Smooth muscle cell of the brain vasculature (primary cell): ENCODE results near the gene NWD2.
"Not testable (repeated sequence)": the region's sequence is repeated elsewhere in the genome, so short reads cannot be mapped to it uniquely, and the experiment has no call there.

Experiments used
- DNase-seq: peaks from one replicate; pipeline ENCODE4 v3.0.0-alpha.2; 2012; ENCODE audit warnings: low read depth, low spot score

Gene NWD2

DNA sequence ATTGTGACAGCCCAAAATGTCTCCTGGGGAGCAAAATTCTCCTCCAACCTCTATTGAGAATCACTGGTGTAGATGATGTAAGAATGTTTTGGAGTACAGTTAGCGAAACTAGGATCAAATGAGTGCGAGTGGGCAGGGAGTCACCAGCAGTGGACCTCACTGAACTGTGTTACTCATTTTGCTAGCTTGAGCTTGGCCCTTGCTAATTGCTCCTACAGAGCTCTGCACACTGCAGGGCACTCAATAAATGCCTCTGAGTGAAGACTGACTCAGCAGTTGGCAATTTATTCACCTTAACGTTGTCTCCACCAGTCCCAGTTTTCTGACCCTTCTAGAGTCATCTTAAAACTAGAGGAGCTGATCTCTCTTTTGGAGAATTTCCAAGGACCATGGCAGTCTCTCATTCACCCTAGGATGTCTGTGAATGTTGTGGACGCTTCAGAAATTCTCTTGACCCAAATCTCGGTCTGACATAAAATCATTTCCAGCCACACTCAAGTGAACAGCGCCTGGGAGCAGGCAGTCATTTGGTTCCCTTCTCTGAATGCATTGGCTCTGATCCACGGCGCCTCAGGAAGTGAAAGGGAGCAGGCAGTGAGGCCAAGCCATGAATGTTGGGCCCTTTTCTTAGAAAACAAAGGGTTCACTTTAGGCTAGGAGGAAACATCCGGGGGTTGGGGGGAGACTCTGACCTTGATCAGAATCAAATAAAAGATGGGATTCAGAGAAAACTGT is 148.1 kb downstream of the NWD2 start:
- DNase-seq, result no peak

- no peak for DNase-seq
These were observed 148.8 kb downstream of the NWD2 start for GRCh38 chr4:37393321-37393720.

DNA sequence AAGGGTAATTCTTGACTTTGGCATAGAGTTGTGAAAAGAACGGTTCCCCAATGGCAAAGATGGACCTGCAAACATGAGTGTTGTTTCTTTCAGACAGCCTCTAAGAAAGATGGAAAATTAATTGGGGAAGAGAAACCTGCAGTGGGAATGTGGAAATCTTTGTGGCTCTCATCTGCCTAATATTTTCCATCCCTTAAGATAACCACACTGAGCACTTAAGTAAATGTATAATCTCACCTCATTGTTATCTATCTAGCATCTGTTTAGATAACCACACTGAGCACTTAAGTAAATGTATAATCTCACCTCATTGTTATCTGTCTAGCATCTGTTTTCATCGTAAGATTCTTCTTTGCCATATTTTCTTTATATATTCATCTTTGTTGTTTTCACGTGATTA is 149.3 kb downstream of the NWD2 start:
- DNase-seq, result no peak

DNA sequence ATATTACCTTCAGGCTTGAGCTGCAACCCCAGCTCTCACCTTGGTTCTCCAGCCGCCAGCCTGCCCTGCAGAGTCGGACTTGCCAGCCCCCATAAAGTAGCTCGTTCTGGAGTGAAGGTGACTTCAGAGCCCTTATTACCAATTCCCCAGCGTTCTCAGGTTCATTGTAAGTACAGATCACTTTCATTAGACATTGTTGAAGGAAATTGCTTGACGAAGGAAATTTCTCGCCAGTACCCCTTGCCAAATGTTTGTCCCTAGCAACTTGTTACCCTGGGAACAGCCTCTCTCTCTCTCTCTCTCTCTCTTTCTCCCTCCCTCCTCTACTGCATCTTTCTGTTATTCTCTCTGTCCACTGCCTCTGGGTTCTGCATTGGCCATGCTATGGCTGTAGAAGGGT is 153.0 kb downstream of the NWD2 start:
- no peak for DNase-seq

- no peak for DNase-seq
These were observed 155.8 kb downstream of the NWD2 start for GRCh38 chr4:37400241-37400881.

- not testable (repeated sequence) for DNase-seq
These were observed 163.6 kb downstream of the NWD2 start for GRCh38 chr4:37407938-37408826.

DNA sequence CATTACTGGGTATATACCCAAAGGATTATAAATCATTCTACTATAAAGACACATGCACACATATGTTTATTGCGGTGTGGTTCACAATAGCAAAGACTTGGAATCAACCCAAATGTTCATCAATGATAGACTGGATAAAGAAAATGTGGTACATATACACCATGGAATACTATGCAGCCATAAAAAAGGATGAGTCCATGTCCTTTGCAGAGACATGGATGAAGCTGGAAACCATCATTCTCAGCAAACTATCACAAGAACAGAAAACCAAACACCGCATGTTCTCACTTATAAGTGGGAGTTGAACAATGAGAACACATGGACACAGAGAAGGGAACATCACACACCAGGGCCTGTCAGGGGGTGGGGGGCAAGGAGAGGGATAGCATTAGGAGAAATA is 169.1 kb downstream of the NWD2 start:
- DNase-seq, result not testable (repeated sequence)

GRCh38 chr4:37415845-37416369 is 171.4 kb downstream of the NWD2 start:
- no peak for DNase-seq

- no peak for DNase-seq
These were observed 177.1 kb downstream of the NWD2 start for GRCh38 chr4:37421614-37422013.

GRCh38 chr4:37422102-37422501 is 177.6 kb downstream of the NWD2 start:
- DNase-seq, result no peak

DNA sequence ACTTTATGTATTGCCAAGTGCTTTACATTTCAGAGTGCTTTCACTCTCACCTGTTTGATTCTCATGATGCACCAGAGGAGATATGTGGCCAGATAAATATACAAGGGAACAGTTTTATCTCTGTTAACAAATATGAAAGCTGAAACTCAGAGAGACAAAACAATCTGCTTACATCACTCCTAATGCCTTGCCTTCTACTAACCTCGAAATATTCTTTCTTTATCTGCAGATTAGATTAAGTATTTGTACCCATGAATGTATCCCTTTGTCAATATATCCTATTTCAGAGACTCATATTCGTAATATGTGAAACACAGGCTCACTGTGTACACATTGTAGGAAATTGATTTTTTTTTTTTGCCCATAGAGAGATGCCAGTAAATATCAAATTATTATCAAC is 178.1 kb downstream of the NWD2 start:
- DNase-seq, result no peak

DNA sequence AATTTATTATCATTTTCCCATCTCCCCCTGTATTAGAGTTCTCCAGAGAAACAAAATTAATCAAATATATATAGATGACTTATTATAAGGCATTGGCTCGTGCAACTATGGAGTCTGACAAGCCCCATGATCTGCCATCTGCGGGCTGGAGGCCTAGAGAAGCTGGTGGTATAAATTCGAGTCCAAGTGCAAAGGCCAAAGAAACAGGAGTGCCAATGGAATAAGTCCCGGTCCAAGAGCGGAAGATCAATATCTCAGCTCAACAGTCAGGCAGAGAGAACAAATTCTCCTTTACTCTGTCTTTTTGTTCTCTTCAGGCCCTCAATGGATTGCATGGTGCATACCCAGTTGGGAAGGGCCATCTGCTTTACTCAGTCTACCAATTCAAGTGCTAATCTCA is 178.8 kb downstream of the NWD2 start:
- DNase-seq, result no peak

- DNase-seq, result no peak
These were observed 180.2 kb downstream of the NWD2 start for GRCh38 chr4:37424753-37425152.

DNA sequence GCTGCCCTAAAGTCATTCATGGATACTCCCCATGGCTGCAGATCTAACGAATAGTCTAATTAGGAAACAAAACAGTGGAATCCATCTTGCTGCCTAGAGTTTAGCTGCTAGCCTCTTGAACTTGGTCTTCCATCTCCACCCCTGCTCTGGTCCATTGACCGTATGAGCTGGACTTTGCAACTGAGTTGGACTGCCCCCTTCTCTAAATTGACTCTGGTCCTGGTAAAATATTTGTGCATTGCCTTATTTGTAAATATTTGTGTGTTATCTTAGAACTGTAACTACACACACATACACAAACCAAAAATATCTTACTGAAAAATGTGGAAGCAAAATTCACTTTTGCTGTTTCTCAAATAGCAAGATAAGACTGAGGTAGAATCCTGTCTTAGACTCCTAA is 181.3 kb downstream of the NWD2 start:
- DNase-seq, result no peak

DNA sequence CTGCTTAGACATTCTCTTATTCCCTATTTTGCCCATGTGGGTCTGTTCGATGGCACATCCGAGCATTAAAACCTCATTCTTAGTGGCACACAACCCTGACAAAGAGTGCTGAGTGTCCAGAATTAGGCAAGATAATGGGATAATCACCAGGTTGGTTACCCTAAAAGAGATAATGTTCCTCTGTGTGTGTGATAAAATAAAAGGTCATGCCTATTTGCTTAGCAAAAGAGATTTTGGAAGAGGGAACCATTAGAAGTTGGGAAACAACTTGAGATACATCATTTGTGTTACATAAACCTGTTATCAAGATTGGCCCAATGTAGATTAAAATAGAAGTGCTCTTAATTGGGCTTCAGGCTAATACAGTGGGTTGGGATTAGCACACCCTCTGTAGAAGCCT is 182.7 kb downstream of the NWD2 start:
- no peak for DNase-seq

DNA sequence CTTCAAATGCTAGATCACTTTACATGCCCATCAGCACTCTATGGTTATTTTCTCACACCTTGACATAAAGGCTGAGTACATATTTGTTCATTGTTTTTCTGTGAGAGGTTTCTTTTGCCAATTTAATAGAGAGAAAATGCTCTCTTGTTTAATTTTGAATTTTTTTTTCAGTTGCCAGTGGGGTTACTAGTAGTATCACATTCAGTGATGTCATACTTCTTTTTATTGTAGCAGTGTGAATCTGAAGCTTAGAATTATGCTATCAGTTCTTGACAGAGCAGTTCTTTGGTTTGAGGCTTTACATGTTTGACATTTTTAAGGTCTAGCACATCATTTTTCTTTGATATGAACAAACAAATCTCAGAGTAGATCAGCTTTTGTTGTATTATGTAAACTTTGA is 185.4 kb downstream of the NWD2 start:
- no peak for DNase-seq

DNA sequence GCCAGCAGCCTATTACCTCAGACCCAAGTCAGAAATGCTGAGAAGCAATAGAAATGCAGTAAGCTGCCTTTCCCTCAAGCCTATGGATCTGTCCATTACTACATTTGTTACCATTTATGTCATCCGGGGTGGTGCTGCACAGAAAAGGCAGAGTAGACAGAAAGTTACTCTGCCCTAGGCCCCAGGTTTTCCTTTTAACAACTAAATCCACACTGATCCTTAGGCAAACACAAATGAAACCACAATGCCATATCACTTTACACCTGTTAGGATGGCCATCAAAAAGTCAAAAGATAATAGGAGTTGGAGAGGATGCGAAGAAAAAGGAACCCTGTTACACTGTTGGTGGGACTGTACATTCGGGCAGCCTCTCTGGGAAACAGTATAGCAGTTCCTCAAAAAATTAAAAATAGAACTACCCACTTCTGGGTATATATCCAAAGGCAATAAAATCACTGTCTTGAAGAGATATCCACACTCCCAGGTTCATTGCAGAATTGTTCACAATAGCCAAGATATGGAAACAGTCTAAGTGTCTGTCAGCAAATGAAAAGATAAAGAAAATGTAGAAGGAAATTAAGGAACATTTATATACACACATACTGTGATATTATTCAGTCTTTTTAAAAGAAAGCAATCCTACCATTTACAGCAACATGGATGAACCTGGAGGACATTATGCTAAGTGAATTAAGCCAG is 186.3 kb downstream of the NWD2 start:
- DNase-seq, result no peak

DNA sequence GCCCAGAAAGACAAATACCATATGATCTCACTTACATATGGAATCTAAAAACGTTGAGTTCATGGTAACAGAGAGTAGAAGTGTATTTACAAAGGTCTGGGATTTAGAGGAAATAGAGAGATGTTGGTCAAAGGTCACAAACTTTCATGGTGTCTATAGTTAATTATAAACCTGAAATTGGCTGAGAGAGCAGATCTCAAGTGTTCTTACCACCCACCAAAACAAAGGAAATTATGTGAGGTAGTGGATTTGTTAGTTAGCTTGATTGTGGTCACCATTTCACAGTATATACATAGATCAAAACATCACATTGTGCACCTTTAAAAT is 186.8 kb downstream of the NWD2 start:
- no peak for DNase-seq

- DNase-seq, result no peak
These were observed 189.9 kb downstream of the NWD2 start for GRCh38 chr4:37434469-37434868.

GRCh38 chr4:37436546-37436945 is 192.0 kb downstream of the NWD2 start:
- DNase-seq, result no peak

- DNase-seq, result no peak
These were observed 192.6 kb downstream of the NWD2 start for GRCh38 chr4:37437163-37437562.
